NAMALWA (cell line): ENCODE results near the gene LCA5L.
"Not testable (repeated sequence)": the region's sequence is repeated elsewhere in the genome, so short reads cannot be mapped to it uniquely, and the experiment has no call there.

Experiments
- DNase-seq: peaks from one replicate; pipeline ENCODE4 v3.0.0-alpha.2; 2015; ENCODE audit warnings: low spot score

The LCA5L gene

DNA sequence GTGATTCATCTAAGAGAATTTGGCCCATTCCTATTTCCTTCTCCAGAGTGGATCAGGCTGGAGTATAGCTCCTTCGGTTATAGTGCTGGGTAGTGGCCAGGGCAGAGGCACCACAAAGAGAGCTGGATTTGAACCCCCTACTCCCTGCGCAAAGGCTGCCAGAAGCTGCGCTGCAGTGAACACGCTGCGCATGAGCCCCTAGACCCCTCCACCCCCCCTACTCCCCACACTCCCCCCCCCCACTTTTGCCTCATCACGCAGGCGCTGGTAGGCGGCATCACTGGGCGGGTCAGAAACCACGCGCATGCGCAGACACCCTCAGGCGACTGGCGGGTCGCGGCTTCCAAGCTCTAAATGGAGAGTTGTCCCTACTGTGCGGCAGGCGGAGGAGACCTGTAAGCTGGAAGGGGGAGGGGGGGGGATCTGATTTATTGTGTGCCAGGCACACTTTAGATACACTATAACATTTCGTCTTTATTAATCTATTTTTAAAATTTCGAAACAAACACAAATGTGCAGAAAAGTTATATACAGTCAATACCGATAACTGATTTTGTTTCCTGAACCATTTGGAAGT is 58.0 kb downstream of the LCA5L start:
- peak; percentile 89 for DNase-seq

DNA sequence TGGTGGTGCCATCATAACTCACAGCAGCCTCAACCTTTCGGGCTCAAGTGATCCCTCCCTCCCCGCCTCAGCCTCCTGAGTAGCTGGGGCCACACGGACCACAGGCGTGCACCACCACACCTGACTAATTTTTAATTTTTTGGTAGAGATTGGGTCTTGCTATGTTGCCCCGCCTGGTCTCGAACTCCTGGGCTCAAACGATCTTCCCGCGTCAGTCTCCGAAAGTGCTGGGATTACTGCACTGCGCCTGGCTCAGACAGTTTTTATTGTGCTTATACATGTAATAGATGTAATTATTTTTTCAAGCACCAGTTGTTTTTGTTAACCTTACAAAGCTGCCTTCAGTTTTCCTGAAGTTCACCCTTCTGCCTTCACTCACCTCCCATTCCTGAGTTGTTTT is 58.7 kb downstream of the LCA5L start:
- DNase-seq = no peak

DNA sequence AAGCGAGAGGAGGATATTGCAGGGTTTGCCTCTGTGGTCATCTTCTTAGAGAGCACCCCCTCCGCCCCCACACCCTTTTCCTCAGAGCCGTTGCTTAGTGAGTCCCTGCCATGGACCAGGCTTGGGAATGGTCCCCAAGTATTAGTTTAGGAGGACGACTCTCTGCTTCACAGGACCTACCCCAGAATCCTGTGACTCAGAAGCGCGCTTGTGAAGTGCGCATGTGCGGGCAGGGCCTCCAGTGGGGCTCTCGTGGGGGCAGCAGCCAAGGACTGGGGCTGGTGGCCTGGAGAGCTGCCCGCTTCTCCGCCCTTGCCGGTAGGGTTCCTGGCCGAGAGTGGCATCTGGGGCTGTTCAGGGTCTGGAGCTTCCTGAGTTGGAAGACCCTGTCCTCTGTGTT is 59.4 kb downstream of the LCA5L start:
- no peak for DNase-seq

DNA sequence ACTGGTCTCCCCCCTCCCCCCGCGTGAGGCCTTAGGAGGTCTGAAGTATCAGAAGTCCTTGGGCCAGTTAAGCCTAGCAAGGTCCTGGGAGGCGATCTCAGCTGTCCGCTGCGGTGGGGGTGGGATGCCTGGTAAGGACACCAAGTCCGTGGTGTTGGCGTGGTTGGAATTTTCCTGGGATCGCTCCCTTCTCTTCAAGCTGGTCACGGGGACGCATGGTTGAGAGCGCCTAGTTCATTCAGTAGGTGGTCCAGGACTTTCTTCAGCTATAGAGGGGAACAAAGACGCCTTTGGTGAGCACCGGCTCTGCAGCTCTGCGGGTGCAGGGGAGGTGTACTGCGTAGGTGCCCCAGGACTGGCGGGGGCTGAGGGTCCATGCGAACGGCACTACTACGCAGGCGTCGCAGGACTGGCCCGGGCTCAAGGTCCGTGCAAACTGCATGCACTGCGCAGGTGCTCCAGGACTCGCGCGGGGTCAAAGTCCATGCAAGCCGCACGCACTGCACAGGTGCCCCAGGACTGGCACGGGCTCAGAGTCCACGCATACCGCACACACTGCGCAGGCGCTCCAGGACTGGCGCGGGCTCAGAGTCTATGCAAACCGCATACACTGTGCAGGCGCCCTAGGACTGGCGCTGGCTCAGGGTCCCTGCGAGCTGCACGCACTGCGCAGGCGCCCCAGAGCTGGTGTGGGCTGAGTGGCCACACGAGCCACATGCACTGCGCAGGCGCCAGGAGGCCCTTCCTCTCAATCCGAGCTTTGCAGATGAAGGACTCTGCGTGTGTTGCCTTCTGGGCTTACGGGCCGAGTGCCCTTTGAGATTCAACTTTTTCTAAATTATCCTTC is 60.1 kb downstream of the LCA5L start:
- DNase-seq = no peak

DNA sequence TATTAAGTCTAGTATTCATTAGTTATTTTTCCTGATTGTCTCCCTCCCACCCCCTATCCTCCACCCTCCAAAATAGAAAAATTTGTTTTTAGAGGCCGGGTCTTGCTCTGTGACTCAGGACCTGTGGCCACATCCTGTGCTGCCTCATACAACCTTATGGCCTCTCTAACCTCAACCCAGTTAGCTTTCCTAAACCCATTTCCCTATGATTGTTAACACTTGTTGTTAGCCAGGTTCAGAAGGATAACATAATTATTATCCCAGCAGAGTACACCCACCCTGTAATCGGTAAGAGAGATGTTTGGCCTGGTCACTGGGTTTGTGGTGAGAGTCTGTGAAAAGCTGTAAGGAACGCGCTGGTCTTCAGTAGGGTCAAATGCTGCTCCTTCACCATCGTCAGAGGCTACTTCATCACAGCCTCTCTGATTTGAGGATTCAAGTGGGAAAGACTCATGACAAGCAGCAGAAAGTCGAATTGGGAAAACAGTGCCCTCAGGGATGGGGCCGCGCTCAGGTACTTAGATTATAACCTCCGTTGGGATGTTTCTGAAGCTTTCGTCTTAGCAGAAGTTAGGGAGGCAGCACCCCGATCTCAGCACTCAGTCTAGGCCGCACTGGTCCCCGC is 60.8 kb downstream of the LCA5L start:
- DNase-seq = no peak

DNA sequence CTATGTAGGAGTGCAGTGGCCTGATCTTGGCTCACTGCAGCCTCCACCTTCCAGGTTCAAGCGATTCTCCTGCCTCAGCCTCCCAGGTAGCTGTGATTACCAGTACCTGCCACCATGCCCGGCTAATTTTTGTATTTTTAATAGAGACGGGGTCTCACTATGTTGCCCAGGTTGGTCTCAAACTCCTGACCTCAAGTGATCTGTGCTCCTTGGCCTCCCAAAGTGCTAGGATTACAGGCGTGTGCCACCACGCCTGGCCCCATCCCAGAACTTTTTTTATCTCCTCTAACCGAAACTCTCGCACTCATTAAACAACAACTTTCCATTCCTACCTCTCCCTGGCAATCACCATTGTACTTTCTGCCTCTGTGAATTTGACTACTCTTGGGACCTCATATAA is 63.5 kb downstream of the LCA5L start:
- DNase-seq = not testable (repeated sequence)

DNA sequence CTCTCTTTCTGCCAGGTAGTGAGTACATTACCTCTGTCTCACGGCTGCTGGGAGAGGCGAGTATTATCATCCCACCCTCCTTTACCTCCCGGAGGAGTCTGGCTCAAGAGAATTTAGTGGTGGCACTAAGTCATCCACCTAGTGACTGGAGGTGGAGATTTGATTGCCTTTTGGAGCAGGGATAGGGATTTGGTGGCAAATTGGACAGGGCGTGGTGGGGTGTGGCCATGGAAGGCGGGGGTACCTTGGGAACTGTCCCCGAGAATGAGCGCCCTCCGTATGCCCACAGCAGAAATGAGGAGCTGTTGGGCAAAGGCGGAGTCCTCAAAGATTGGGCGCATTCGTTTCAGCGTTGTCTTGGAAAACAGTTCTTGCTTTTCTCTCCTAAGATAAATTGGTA is 64.6 kb downstream of the LCA5L start:
- DNase-seq = no peak

DNA sequence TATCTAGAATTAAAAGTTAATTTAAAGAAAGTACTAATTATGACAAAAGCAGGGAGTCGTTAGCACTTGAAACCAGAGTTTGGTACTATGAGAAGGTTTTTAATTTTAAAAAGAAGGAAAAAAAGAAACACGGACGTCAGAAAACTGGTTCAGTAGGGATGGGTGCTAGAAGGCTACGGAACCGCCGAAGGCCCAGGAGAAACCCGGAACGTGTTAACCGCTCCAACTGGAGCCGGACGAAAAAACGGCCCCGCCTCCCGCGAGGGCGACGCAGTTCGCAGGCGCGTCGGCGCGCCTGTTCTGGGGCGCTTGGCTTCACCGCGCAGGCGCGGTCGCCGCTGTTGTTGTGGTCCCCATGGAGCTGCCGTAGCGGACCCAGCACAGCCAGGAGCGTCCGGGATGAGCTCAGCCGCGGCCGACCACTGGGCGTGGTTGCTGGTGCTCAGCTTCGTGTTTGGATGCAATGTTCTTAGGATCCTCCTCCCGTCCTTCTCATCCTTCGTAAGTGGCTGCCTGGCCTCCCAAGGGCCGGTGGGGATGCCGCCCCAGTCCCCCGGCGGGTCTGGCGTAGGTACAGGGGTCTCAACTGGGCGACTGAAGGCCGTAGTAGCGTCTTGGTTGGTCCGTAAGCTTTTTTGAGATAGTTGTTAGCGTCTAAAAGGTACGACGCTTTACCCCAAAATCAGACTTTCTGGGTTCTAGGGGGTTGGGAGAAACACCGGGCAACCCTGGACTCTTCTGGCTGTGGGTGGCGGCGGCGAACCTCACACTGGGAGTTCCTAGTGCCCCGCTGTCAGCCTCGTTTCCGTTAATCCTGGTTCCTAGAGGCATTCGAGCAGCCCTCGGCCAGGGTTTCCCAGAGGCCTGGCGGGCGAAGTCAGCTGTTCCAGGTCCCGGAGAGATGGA is 65.3 kb downstream of the LCA5L start:
- DNase-seq = peak; percentile 91

DNA sequence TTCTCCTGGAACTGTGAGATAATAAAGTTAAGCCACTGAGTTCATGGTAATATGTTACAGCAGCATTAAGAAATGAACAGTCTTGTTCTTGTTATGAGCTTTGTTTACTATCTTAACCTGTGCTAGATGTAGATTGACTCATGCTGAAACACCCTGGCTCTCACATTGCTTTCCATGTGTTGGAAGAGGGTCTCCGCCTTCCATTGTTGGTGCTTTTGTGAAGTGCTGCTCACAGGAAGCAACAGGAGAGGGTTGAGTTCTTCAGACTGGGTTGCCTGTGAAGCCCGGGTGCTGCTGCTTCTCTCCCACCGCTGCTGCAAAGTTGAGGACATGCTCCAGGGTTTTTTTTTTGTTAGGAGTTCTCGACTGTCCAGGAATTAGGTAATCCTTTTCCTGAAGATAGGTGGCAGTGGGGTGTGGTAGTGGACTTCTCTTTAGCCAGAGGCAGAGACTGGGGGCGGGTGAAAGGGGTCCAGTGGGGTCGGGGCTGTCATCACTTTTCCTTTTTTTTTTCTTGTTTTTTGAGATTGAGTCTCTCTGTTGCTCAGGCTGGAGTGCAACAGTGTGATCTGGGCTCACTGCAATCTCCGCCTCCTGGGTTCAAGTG is 68.0 kb downstream of the LCA5L start:
- DNase-seq = no peak

DNA sequence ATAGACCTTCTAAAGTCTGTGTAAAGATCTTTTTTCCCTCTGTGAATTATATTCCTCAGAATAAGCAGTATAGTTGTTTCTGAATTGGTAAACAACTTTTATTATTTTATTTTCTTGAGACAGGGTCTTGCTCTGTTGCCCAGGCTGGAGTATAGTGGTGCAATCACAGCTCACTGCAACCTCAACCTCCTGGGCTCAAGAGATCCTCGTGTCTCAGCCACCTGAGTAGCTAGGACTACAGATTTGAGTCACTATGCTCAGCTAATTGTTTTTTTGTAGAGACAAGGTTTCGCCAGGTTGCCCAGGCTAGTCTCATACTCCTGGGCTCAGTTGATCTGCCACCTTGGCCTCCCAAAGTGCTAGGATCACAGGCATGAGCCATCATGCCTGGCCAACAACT is 70.1 kb downstream of the LCA5L start:
- DNase-seq = no peak

DNA sequence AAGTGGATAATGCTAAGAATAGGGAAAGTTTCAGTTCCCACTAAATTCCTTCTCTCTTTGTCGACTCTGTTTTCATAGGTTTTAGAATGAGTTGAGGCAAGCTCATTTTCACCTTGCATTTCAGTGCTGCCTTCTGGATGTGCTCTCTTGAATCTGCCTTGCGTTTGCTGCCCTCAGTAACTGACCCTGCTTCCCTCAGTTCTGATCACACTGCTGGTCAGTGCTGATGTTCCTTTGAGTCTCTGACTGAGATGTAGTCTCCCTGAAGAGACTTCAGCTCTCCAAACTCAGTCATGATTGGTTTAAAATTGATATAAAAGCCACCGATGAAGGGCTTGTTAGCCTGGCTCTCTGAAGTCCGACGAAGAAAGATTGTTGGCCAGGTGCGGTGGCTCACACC is 71.5 kb downstream of the LCA5L start:
- no peak for DNase-seq

DNA sequence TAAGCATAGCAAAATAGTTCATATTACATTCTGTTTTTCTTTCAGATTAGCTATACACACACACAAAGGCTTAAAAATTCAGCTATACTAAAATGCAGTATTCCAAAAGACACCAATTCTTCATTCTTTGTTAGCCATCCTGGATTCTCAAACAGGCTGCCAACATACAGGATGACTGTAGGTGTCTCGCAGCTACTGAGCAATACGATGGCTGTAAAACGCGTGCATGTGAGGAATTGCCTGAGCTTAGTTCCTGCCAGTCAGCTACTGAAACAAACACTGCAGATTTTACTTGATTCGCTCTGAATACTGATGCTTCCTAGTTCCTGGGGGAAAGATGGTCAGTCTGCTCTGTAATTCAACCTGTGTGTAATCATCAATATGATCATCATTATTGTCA is 71.9 kb downstream of the LCA5L start:
- DNase-seq = peak; percentile 75

DNA sequence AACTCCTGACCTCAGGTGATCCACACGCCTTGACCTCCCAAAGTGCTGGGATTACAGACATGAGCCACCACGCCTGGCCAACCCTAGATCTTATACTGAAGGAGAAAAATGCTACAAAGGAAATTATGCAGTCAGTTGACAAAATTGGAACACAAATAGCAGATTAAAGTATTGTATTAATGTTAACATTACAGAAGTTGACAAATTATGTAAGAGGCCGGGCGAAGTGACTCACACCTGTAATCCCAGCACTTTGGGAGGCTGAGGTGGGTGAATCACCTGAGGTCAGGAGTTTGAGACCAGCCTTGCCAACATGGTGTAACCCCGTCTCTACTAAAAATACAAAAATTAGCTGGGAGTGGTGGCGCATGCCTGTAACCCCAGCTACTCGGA is 75.7 kb downstream of the LCA5L start:
- not testable (repeated sequence) for DNase-seq

DNA sequence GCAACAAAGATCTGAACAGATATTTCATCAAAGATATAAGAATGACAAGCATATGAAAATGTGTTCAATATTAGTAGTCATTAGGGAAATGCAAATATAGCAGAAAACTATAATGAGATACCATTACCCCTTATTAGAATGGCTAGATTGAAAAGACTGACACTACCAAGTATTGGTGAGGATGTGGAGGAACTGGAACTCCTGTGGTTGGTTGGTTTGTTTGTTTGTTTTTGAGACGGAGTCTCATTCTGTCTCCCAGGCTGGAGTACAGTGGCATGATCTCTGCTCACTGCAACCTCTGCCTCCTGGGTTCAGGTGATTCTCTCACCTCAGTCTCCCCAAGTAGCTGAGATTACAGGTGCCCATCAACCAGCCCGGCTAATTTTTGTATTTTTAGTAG is 77.8 kb downstream of the LCA5L start:
- no peak for DNase-seq

DNA sequence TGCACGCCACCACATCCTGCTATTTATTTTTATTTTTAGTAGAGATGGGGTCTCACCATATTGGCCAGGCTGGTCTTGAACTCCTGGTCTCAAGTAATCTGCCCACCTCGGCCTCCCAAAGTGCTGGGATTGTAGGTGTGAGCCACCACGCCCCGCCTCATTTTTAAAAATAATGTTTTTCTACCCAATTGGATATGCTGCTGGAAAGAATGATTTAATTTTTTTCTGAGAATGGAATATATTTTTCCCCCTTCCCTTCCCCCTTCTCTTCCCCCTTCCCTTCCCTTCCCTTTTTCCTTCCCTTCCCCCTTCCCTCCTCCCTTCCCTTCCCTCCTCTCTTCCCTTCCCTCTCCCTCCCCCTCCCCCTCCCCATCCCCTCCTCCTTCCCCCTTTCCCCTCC is 79.0 kb downstream of the LCA5L start:
- DNase-seq = no peak

DNA sequence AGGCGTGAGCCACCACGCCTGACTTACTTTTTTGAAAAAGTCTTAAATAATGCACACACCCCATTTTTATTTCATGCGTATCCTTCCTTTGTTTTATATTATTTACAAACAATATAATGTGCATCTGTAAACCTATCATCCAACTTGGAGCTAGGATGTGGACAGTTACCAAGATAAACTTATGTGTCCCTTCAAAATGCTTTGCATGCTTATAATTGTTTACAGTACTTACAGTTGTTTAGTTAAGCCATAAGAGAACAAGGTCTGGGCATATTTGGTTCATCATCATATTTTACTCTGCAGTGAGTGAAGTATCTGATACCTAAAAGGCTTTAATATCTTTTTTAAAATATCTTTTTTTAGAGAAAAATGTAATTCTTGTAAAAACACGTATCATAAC is 80.6 kb downstream of the LCA5L start:
- no peak for DNase-seq

DNA sequence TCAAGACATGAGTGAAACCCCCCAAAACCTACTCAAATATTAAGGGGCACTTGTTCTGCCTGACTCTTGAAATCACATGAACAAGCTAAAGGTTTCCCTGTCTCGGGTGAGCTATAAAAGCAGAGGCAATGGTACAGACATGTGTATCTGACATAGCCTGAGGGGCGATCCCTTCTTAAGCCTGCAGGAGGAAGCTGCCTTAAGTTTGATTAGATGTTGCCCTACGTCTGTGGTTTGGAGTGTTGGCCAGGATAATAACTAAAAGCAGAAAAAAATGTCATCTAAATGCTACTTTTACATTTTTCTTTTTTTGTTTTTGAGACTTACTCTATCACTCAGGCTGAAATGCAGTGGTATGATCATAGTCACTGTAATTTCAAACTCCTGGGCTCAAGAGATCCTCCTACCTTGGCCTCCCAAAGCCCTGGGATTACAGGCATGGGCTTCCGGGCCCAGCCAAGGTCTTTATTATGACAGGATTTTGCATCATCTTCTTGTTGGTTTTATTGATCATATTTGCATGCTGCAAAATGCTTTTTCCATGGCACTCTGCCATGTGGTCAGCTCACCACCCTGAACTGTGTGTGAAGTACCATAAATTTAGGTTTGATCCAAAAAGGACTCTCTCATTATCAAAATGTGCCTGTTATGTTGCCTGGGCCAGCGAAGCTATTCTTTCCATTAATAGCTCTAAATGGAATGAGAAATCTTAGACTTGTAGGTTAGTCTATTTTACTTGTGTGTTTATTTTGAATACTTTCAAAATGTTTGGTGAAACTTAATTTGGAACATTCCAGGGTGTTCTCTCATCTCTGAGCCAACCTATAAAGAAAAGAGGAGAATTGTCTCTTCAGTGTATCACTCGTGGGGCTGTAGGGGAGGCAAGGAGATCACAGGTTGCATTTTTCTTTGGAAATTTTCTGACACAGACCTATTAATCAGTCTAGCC is 81.7 kb downstream of the LCA5L start:
- no peak for DNase-seq

DNA sequence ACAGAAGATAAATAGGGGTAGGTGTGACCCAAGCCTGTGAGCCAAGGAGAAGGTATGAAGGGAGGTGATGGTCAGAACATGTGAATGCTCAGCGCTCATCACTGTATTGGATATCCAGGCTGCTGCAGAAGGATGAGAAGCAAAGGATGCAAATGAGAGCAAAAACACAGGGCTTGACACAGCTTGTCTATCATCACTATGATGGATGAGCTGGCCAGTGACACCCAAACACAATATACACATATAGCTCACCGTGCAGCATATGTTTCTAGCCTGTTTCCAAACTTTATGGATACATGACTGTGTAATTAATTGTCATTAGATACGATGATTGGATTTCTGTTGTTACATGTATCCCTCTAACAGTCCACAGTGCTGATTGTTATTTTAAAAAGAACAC is 82.8 kb downstream of the LCA5L start:
- DNase-seq = no peak

DNA sequence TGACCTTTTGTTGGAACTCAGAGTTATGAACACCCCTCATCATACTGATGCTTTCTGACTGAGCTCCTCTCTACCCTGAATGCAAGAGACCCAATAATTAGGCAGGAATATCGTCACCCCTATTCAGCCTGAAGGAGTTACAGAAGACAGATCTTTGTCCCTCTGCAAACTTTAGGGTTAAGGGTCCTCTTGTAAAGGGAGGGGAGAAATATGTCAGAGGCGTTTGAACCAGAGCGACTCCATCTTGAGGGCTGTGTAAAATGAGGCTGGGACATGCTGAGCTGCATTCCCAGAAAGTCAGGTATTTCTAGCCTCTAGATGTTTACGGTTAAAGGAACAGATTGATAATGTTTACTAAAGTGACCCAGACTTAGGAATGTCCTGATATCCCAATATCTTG is 86.2 kb downstream of the LCA5L start:
- no peak for DNase-seq
